Heart left ventricle (tissue), 13 donors: ENCODE data around the gene PIGO.

Source experiments
- POLR2A ChIP-seq, 2 donors: fragments of 450-650 bp; IDR thresholded peaks; one replicate each; pipeline ENCODE4 v1.6.1; 2017; ENCODE audit warnings: antibody characterized with exemption in 2 of 2, mild to moderate bottlenecking in 2 of 2, moderate library complexity in 2 of 2
- TF ChIP-seq, protein P1 (sequence below), 12 donors: fragments of 200-600 bp; sonication (generic) in 4 of 12; IDR thresholded peaks; one replicate each; pipeline versions ENCODE4 v1.5.0 to v1.8.0; 2018 to 2022; ENCODE audit warnings: antibody characterized with exemption in 12 of 12, mild to moderate bottlenecking in 5 of 12
- donor health status: ischemic (EF 13 %, LVEDD 7.1; RV severe dilation, severe dysfunction).
- donor health status: DM: no; HTN: yes; CAD: no.
- donor health status: DM: no; HTN: no; CAD: no.
- donor health status: ischemic (EF 25% LVEDD 6.9; RV normal size, moderate dysfunction).
- donor health status: ischemic (EF 25% LVEDD 5.7; RV mildly dilated, moderate dysfunction).
- donor health status: ischemic (EF 35%, LVEDD 5.7; RV mildly dilated, moderate dysfunction).
- donor health status: nonischemic (EF 11% LVEDD 7.7; RV severe dilation, severe dysfunction).
- donor health status: DM: yes; HTN: yes; CAD: no.
- donor health status: PGD.
- donor health status: ischemic (EF 29% LVEDD 5.4; RV normal size, mild dysfunction).
- donor health status: nonischemic (EF 23%, LVEDD 6.1; RV moderate dilation, normal function).

DNA sequence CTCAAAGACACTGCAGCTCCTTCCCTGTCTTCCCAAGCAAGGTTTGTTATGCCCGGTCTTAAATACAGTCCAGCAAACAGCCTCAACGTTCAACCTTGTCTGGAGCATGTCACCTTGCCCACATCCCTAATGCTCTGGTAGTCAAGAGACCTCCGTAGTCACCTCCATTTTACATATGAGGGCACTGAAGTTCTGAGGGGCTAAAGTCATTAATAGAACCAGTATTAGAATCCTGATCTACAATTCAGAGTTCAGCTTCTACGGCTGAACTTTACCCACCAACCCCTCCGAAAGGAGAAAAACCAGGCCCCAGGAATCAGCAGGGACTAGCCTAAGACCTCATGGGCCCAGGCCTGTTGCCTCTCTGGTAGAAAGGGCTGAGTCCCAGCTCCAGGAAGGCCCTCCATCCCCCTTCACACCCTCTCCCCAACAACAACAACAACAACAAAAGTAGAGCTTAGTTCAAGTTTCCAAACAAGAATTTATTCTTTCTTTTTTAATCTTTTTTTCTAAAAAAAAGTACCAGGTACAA, 7.3 kb upstream of the PIGO start:
- TF ChIP-seq, protein P1, sequence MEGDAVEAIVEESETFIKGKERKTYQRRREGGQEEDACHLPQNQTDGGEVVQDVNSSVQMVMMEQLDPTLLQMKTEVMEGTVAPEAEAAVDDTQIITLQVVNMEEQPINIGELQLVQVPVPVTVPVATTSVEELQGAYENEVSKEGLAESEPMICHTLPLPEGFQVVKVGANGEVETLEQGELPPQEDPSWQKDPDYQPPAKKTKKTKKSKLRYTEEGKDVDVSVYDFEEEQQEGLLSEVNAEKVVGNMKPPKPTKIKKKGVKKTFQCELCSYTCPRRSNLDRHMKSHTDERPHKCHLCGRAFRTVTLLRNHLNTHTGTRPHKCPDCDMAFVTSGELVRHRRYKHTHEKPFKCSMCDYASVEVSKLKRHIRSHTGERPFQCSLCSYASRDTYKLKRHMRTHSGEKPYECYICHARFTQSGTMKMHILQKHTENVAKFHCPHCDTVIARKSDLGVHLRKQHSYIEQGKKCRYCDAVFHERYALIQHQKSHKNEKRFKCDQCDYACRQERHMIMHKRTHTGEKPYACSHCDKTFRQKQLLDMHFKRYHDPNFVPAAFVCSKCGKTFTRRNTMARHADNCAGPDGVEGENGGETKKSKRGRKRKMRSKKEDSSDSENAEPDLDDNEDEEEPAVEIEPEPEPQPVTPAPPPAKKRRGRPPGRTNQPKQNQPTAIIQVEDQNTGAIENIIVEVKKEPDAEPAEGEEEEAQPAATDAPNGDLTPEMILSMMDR (IDR thresholded peaks at IDR 0.05): no peak
- no peak for TF ChIP-seq POLR2A (IDR thresholded peaks at IDR 0.05)
